HepG2 (cell line): ENCODE data around the gene GATAD2B. TPM values are rescaled to one million over a fixed set of nuclear protein-coding genes. Genes with fewer than 3 reads are reported as not detected.
A peak's percentile ranks its signal among the peaks of the same experiment; 100 is the strongest.

Experiments used
- AGO1 ChIP-seq: fragments of 200-400 bp; formaldehyde crosslinking; IDR thresholded peaks from 2 replicates; pipeline ENCODE4 v1.6.1; 2017; ENCODE audit warnings: mild to moderate bottlenecking, low read depth, low read length, moderate library complexity; ENCODE audit not compliant: poor library complexity, severe bottlenecking
- CEBPB ChIP-seq: IDR thresholded peaks from 2 replicates; pipeline ENCODE4 v1.6.1; 2011; ENCODE audit warnings: low read depth, low read length, improper control_type of control experiment, borderline replicate concordance
- CERS6 ChIP-seq: sonication (generic); formaldehyde crosslinking; IDR thresholded peaks from 2 replicates; pipeline ENCODE4 v1.5.0; 2020; ENCODE audit warnings: missing genetic modification reagents
- HOXD1 ChIP-seq: sonication (generic); formaldehyde crosslinking; IDR thresholded peaks from 2 replicates; pipeline ENCODE4 v1.5.0; 2020; ENCODE audit warnings: missing genetic modification reagents
- KLF6 ChIP-seq: IDR thresholded peaks from 2 replicates; pipeline ENCODE4 v1.8.0; 2016; ENCODE audit warnings: missing biosample characterization, missing genetic modification reagents
- MYPOP ChIP-seq: sonication (generic); formaldehyde crosslinking; IDR thresholded peaks from 2 replicates; pipeline ENCODE4 v1.8.1; 2023; ENCODE audit warnings: mild to moderate bottlenecking, moderate library complexity, missing genetic modification reagents
- PITX1 ChIP-seq: sonication (generic); formaldehyde crosslinking; IDR thresholded peaks from 2 replicates; pipeline ENCODE4 v1.5.1; 2020; ENCODE audit warnings: mild to moderate bottlenecking, missing genetic modification reagents
- RBM22 ChIP-seq: fragments of 200-400 bp; formaldehyde crosslinking; optimal IDR thresholded peaks from 2 replicates; pipeline ENCODE3; 2017; ENCODE audit warnings: mild to moderate bottlenecking, low read length, moderate library complexity
- ZC3H4 ChIP-seq: sonication (generic); formaldehyde crosslinking; IDR thresholded peaks from 2 replicates; pipeline ENCODE4 v1.4.0; 2020; ENCODE audit warnings: missing genetic modification reagents, borderline replicate concordance
- ZKSCAN1 ChIP-seq: fragments of 150-350 bp; IDR thresholded peaks from 2 replicates; pipeline ENCODE4 v1.6.1; 2014; ENCODE audit warnings: low read length
- ZNF280D ChIP-seq: sonication (generic); formaldehyde crosslinking; IDR thresholded peaks from 2 replicates; pipeline ENCODE4 v1.5.1; 2020; ENCODE audit warnings: mild to moderate bottlenecking, missing genetic modification reagents
- ZNF318 ChIP-seq: sonication (generic); formaldehyde crosslinking; IDR thresholded peaks from 2 replicates; pipeline ENCODE4 v1.4.0; 2020; ENCODE audit warnings: mild to moderate bottlenecking, missing genetic modification reagents
- ZNF34 ChIP-seq: sonication (generic); formaldehyde crosslinking; IDR thresholded peaks from 2 replicates; pipeline ENCODE4 v1.4.0; 2020; ENCODE audit warnings: mild to moderate bottlenecking, missing genetic modification reagents, borderline replicate concordance
- ZNF547 ChIP-seq: sonication (generic); formaldehyde crosslinking; IDR thresholded peaks from 2 replicates; pipeline ENCODE4 v1.5.1; 2020; ENCODE audit warnings: mild to moderate bottlenecking, missing genetic modification reagents
- ZNF605 ChIP-seq: sonication (generic); formaldehyde crosslinking; IDR thresholded peaks from 2 replicates; pipeline ENCODE4 v1.8.0; 2022; ENCODE audit warnings: mild to moderate bottlenecking, missing genetic modification reagents
- ZNF747 ChIP-seq: sonication (generic); formaldehyde crosslinking; IDR thresholded peaks from 2 replicates; pipeline ENCODE4 v1.8.1; 2023; ENCODE audit warnings: missing genetic modification reagents, mild to moderate bottlenecking, borderline replicate concordance
- polyA plus RNA-seq, 8 experiments: library from polyadenylated mRNA; depleted of rRNA in 3 of 8; stranded (reverse) in 7 of 8; unstranded in 1 of 8; fragments of >200 nt; fragmentation: Illumina TruSeq in 4 of 8; extraction: Trizol in 4 of 8; gene quantifications; 2 replicates each; pipeline versions ENCODE4 v1.2.1 to v1.2.3, GENCODE V29; 2011 to 2016; ENCODE audit warnings: low read depth in 4 of 8, missing spikeins in 1 of 8, mixed read lengths in 1 of 8; ENCODE audit not compliant: insufficient read depth in 1 of 8
- total RNA-seq, 5 experiments: library from RNA; depleted of rRNA; stranded (reverse); fragments of >200 nt; fragmentation: Illumina TruSeq; extraction: Trizol; gene quantifications; 2 replicates each; pipeline ENCODE4 v1.2.3, GENCODE V29; 2016; ENCODE audit warnings: low read depth in 1 of 5

Gene GATAD2B
- total and polyA plus RNA-seq, 2 of the 13 experiments (the other 11 are each of a cell fraction or from before 2014, with no cell fraction given) = 3.2 to 5.2 TPM

GRCh38 chr1:153869486-153869885 is 53.3 kb downstream of the GATAD2B start (continued):
- TF ChIP-seq ZNF318 (CRISPR knock-in tag) = no peak
- no peak for TF ChIP-seq ZNF280D
- TF ChIP-seq RBM22 = no peak
- TF ChIP-seq HOXD1 = no peak
- no peak for TF ChIP-seq ZKSCAN1
- no peak for TF ChIP-seq ZNF34
- no peak for TF ChIP-seq ZC3H4 (CRISPR knock-in tag)
- peak; percentile 73 for TF ChIP-seq CEBPB
- TF ChIP-seq ZNF747 (CRISPR knock-in tag) = no peak
- no peak for TF ChIP-seq MYPOP
- TF ChIP-seq PITX1 (CRISPR knock-in tag) = no peak
- no peak for TF ChIP-seq AGO1
- peak; percentile 98 for TF ChIP-seq ZNF605 (CRISPR knock-in tag)
- no peak for TF ChIP-seq ZNF547
- no peak for TF ChIP-seq CERS6 (CRISPR knock-in tag)
- TF ChIP-seq KLF6 (CRISPR knock-in tag) = no peak
